Heart left ventricle (tissue), 16 donors: ENCODE data around the gene FKBP4. TPM values are rescaled to one million over a fixed set of nuclear protein-coding genes. Genes with fewer than 3 reads are reported as not detected.

ENCODE experiments used
- ATAC-seq, 4 donors: fragments of 200-7000 bp; cut with Tn5 transposase; one replicate each; pipeline ENCODE4 v1.9.1; 2020 to 2022; ENCODE audit warnings: moderate library complexity in 4 of 4, mild to moderate bottlenecking in 3 of 4, moderate number of reproducible peaks in 1 of 4
- DNase-seq, 5 donors: peaks; one replicate each; pipeline ENCODE4 v3.0.0-alpha.2; 2020
- H3K27ac ChIP-seq, 12 donors: fragments of 200-600 bp; sonication (generic) in 4 of 12; one replicate each; pipeline versions ENCODE4 v1.5.0 to v1.8.0; 2016 to 2022; ENCODE audit warnings: mild to moderate bottlenecking in 2 of 12
- H3K27me3 ChIP-seq, 9 donors: fragments of 200-600 bp; sonication (generic) in 2 of 9; one replicate each; pipeline versions ENCODE4 v1.5.1 to v1.8.0; 2016 to 2022; ENCODE audit warnings: mild to moderate bottlenecking in 3 of 9
- H3K36me3 ChIP-seq, 9 donors: fragments of 200-600 bp; sonication (generic) in 2 of 9; one replicate each; pipeline versions ENCODE4 v1.5.0 to v1.8.0; 2018 to 2022; ENCODE audit warnings: mild to moderate bottlenecking in 2 of 9
- H3K4me1 ChIP-seq, 12 donors: fragments of 200-600 bp; sonication (generic) in 4 of 12; one replicate each; pipeline versions ENCODE4 v1.5.0 to v1.8.0; 2016 to 2022; ENCODE audit warnings: mild to moderate bottlenecking in 3 of 12
- H3K4me3 ChIP-seq, 12 donors: fragments of 200-600 bp; sonication (generic) in 4 of 12; one replicate each; pipeline versions ENCODE4 v1.5.0 to v1.8.0; 2017 to 2022; ENCODE audit warnings: mild to moderate bottlenecking in 9 of 12, moderate library complexity in 4 of 12
- H3K9me3 ChIP-seq, 12 donors: fragments of 200-600 bp; sonication (generic) in 4 of 12; one replicate each; pipeline versions ENCODE4 v1.5.0 to v1.8.0; 2016 to 2022; ENCODE audit warnings: mild to moderate bottlenecking in 1 of 12
- CTCF ChIP-seq, 12 donors: fragments of 200-600 bp; sonication (generic) in 4 of 12; IDR thresholded peaks; one replicate each; pipeline versions ENCODE4 v1.5.0 to v1.8.0; 2018 to 2022; ENCODE audit warnings: antibody characterized with exemption in 12 of 12, mild to moderate bottlenecking in 5 of 12
- POLR2A ChIP-seq, 2 donors: fragments of 450-650 bp; IDR thresholded peaks; one replicate each; pipeline ENCODE4 v1.6.1; 2017; ENCODE audit warnings: antibody characterized with exemption in 2 of 2, mild to moderate bottlenecking in 2 of 2, moderate library complexity in 2 of 2
- WGBS, 4 donors: extraction: QIAGEN DNeasy Blood & Tissue Kit in 2 of 4; methylation state at CpG; one replicate each; pipeline versions ENCODE4 v1.1.5 to v1.1.7; 2013 to 2018; 5-methylcytosine and 5-hydroxymethylcytosine counted together
- intact Hi-C, 10 donors: fragments of 100-400 bp; cut with DNase I; formaldehyde crosslinking; loops; one replicate each; pipeline versions ENCODE4 v1.11.1 to v1.14.2; 2022
- polyA plus RNA-seq, 2 donors: library from polyadenylated mRNA; stranded (reverse); fragments of 200-250 nt; gene quantifications; one replicate each; pipeline ENCODE4 v1.2.3, GENCODE V29; 2013
- total RNA-seq, 9 donors: library from RNA; depleted of rRNA in 2 of 9; stranded (reverse); fragments of >200 nt in 2 of 9; fragmentation: NEBNext Ultra II Directional in 3 of 9; extraction: Animal tissue kit (Norgen Biotek cat#: 25700) in 3 of 9; gene quantifications; one replicate each; pipeline versions ENCODE4 v1.1.0 to v1.2.4, GENCODE V29; 2016 to 2023
- donor health status: ischemic (EF 13 %, LVEDD 7.1; RV severe dilation, severe dysfunction).
- donor health status: healthy with polysubstance abuse.
- donor health status: DM: no; HTN: yes; CAD: no.
- donor health status: DM: no; HTN: no; CAD: no.
- donor health status: ischemic (EF 25% LVEDD 6.9; RV normal size, moderate dysfunction).
- donor health status: ischemic (EF 25% LVEDD 5.7; RV mildly dilated, moderate dysfunction).
- donor health status: healthy.
- donor health status: DM: yes; HTN: yes; CAD: no.
- donor health status: ischemic (EF 35%, LVEDD 5.7; RV mildly dilated, moderate dysfunction).
- donor health status: nonischemic (EF 11% LVEDD 7.7; RV severe dilation, severe dysfunction).
- donor health status: DM: yes; HTN: yes; CAD: no.
- donor health status: PGD.
- donor health status: ischemic (EF 29% LVEDD 5.4; RV normal size, mild dysfunction).
- donor health status: nonischemic (EF 23%, LVEDD 6.1; RV moderate dilation, normal function).

Gene FKBP4
- total and polyA plus RNA-seq, 11 donors = 25.4 to 84.9 (median 44.0) TPM

GRCh38 chr12:2835691-2836403 is 41.1 kb downstream of the FKBP4 start:
- TF ChIP-seq CTCF (IDR thresholded peaks at IDR 0.05) (no peak), POLR2A (IDR thresholded peaks at IDR 0.05) (no peak)
- DNase-seq (peak in 1 of 5 donors; percentile 14), ATAC-seq (no peak)
- peaks cover 0 to 23% (median 7%) of the 10 kb centered on the region in 12 donors for H3K4me1 ChIP-seq
- H3K27me3 ChIP-seq = no peaks in the 10 kb centered on the region
- no peak overlapping the region for H3K27ac ChIP-seq
- peaks cover 0 to 17% (median 4%) of the 10 kb centered on the region in 9 donors for H3K36me3 ChIP-seq
- no peak overlapping the region for H3K4me3 ChIP-seq
- intact Hi-C loops = no loop called here
- WGBS, 4 donors = 75 to 83% (median 77%) methylated on average over 4 of the region's 4 CpGs
- H3K9me3 ChIP-seq = no peaks in the 10 kb centered on the region

GRCh38 chr12:2836574-2836973 is 41.8 kb downstream of the FKBP4 start:
- no peaks in the 10 kb centered on the region for H3K9me3 ChIP-seq
- ATAC-seq (no peak), DNase-seq (peak in 1 of 5 donors; percentile 2)
- no peak overlapping the region for H3K27ac ChIP-seq
- H3K4me3 ChIP-seq = no peak overlapping the region
- no peak for TF ChIP-seq POLR2A (IDR thresholded peaks at IDR 0.05)
- no peak for TF ChIP-seq CTCF (IDR thresholded peaks at IDR 0.05)
- H3K4me1 ChIP-seq = peaks cover 0 to 23% (median 7%) of the 10 kb centered on the region in 12 donors
- H3K27me3 ChIP-seq = no peaks in the 10 kb centered on the region
- 81 to 93% (median 85%) methylated on average over 8 of the region's 8 CpGs for WGBS, 4 donors
- intact Hi-C loops = no loop called here
- peaks cover 0 to 10% (median 2%) of the 10 kb centered on the region in 9 donors for H3K36me3 ChIP-seq

DNA sequence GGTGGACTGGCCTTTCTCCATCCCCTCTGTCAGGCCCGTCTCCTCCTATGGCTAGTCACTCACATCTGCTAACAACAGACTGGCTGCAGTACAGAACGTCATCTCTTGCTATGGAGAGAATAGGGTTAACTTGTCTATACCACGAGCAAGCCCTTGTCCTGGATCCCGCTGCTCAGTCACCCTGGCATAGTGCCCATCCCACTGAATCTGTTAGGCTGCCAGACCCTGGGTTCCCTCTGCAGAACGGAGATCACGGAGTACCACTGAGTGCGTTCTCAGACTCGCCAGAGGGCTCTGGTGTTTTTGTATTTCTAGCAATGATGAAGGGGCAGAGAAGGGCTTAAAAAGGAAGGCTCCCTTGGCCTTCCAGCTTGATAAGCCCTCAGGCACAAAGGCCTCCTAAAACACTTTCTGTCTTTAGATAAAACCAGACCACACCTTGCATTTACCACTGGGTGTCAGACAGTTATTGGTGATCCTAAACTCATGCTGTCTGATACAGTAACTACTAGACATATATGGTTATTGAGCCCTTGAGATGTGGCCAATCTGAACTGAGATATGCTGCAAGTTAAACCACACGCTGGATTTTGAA is 46.4 kb downstream of the FKBP4 start:
- H3K36me3 ChIP-seq = peaks cover 0 to 13% (median 0%) of the 10 kb centered on the region in 9 donors
- no peaks in the 10 kb centered on the region for H3K27me3 ChIP-seq
- WGBS, 4 donors = 45 to 59% (median 54%) methylated on average over 9 of the region's 9 CpGs
- intact Hi-C loops = no loop called here
- H3K27ac ChIP-seq = no peak overlapping the region
- no peak overlapping the region for H3K4me3 ChIP-seq
- TF ChIP-seq POLR2A (IDR thresholded peaks at IDR 0.05) (no peak), CTCF (IDR thresholded peaks at IDR 0.05) (no peak)
- ATAC-seq = no peak
- peak in 1 of 5 donors; percentile 4 for DNase-seq
- H3K9me3 ChIP-seq = no peaks in the 10 kb centered on the region
- H3K4me1 ChIP-seq = peaks cover 0 to 14% (median 0%) of the 10 kb centered on the region in 12 donors

- intact Hi-C loops = no loop called here
- ATAC-seq = peak in 1 of 4 donors; percentile 20
- H3K4me3 ChIP-seq = no peak overlapping the region
- peak overlapping the region in 4 of 12 donors; percentile 0 to 46 (median 12) for H3K27ac ChIP-seq
- H3K27me3 ChIP-seq = no peaks in the 10 kb centered on the region
- WGBS, 4 donors = 64 to 72% (median 67%) methylated on average over 5 of the region's 5 CpGs
- no peaks in the 10 kb centered on the region for H3K9me3 ChIP-seq
- peaks cover 0 to 14% (median 0%) of the 10 kb centered on the region in 12 donors for H3K4me1 ChIP-seq
- peaks cover 0 to 18% (median 0%) of the 10 kb centered on the region in 9 donors for H3K36me3 ChIP-seq
- TF ChIP-seq CTCF (IDR thresholded peaks at IDR 0.05) (no peak), POLR2A (IDR thresholded peaks at IDR 0.05) (no peak)
- DNase-seq = peak in 1 of 5 donors; percentile 13
Observed at GRCh38 chr12:2842948-2843347, 48.2 kb downstream of the FKBP4 start.
